Glutamatergic neuron (in vitro differentiated cells): ENCODE data around the gene OR1A2. TPM values are rescaled to one million over a fixed set of nuclear protein-coding genes. Genes with fewer than 3 reads are reported as not detected.

ENCODE experiments used
- DNase-seq: peaks from one replicate; pipeline ENCODE4 v3.0.0; 2022
- H3K27ac Mint-ChIP-seq: one replicate; pipeline ENCODE4 v1.8.0; 2020; ENCODE audit warnings: mild to moderate bottlenecking, mixed read lengths, inconsistent platforms; ENCODE audit not compliant: unreplicated experiment
- H3K27me3 Mint-ChIP-seq: one replicate; pipeline ENCODE4 v1.8.0; 2020; ENCODE audit warnings: mild to moderate bottlenecking, moderate library complexity, mixed read lengths, inconsistent platforms; ENCODE audit not compliant: unreplicated experiment
- H3K36me3 Mint-ChIP-seq: one replicate; pipeline ENCODE4 v1.8.0; 2020; ENCODE audit warnings: mild to moderate bottlenecking, mixed read lengths, inconsistent platforms; ENCODE audit not compliant: unreplicated experiment
- H3K4me1 Mint-ChIP-seq: one replicate; pipeline ENCODE4 v1.8.0; 2020; ENCODE audit warnings: mild to moderate bottlenecking, low read depth, mixed read lengths, inconsistent platforms; ENCODE audit not compliant: unreplicated experiment
- H3K4me3 Mint-ChIP-seq: one replicate; pipeline ENCODE4 v1.8.0; 2020; ENCODE audit warnings: mild to moderate bottlenecking, mixed read lengths, inconsistent platforms; ENCODE audit not compliant: unreplicated experiment
- H3K9me3 Mint-ChIP-seq: one replicate; pipeline ENCODE4 v1.8.0; 2020; ENCODE audit warnings: mild to moderate bottlenecking, moderate library complexity, mixed read lengths, inconsistent platforms; ENCODE audit not compliant: unreplicated experiment
- long read RNA-seq: library from polyadenylated mRNA; unstranded; transcript quantifications from one replicate; pipeline ENCODE4 v2.0.0, GENCODE V29; 2020; ENCODE audit not compliant: unreplicated experiment
- total RNA-seq: library from RNA; stranded (reverse); fragmentation: NEBNext Ultra II Directional; extraction: Animal tissue kit (Norgen Biotek cat#: 25700); gene quantifications from one replicate; pipeline ENCODE4 v1.2.1, GENCODE V29; 2021; ENCODE audit not compliant: unreplicated experiment
- TF ChIP-seq, protein P1 (sequence below): fragments of 200-600 bp; sonication (generic); IDR thresholded peaks from one replicate; pipeline ENCODE4 v1.5.0; 2021; ENCODE audit not compliant: partially characterized antibody, unreplicated experiment

The OR1A2 gene, protein sequence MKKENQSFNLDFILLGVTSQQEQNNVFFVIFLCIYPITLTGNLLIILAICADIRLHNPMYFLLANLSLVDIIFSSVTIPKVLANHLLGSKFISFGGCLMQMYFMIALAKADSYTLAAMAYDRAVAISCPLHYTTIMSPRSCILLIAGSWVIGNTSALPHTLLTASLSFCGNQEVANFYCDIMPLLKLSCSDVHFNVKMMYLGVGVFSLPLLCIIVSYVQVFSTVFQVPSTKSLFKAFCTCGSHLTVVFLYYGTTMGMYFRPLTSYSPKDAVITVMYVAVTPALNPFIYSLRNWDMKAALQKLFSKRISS
- total RNA-seq, result not detected
- long read RNA-seq, result 0 reads

DNA sequence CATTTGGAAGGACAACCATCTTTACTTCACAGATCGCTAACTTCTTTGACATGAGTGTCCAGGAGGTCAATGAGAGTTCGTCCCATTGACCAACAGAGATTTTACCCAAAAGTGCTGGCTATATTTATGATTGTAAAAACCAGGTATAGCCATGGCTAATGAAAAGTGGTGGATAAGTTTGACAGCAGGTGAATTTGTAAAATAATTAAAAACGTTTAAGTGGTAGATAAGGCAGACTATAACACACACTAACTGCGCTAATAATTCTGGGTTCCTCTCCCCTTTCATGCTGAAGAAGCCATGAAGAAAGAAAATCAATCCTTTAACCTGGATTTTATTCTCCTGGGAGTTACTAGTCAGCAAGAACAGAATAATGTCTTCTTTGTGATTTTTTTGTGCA lies at the start of gene OR1A2:
Gene OR1A2 (plus strand): TSS at position 301 of the 400 bp plus-strand sequence. CDS start 0 bp downstream, at position 301.
- H3K27ac Mint-ChIP-seq, result no peak within 1 kb of the TSS
- no peaks in the 10 kb centered on the region for H3K27me3 Mint-ChIP-seq
- no peaks in the 10 kb centered on the region for H3K4me1 Mint-ChIP-seq
- H3K9me3 Mint-ChIP-seq, result peaks cover 3% of the 10 kb centered on the region
- TF ChIP-seq, protein P1, sequence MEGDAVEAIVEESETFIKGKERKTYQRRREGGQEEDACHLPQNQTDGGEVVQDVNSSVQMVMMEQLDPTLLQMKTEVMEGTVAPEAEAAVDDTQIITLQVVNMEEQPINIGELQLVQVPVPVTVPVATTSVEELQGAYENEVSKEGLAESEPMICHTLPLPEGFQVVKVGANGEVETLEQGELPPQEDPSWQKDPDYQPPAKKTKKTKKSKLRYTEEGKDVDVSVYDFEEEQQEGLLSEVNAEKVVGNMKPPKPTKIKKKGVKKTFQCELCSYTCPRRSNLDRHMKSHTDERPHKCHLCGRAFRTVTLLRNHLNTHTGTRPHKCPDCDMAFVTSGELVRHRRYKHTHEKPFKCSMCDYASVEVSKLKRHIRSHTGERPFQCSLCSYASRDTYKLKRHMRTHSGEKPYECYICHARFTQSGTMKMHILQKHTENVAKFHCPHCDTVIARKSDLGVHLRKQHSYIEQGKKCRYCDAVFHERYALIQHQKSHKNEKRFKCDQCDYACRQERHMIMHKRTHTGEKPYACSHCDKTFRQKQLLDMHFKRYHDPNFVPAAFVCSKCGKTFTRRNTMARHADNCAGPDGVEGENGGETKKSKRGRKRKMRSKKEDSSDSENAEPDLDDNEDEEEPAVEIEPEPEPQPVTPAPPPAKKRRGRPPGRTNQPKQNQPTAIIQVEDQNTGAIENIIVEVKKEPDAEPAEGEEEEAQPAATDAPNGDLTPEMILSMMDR, result no peak
- H3K36me3 Mint-ChIP-seq, result peaks cover 5% of the 10 kb centered on the region
- no peak within 1 kb of the TSS for H3K4me3 Mint-ChIP-seq
- DNase-seq, result no peak

DNA sequence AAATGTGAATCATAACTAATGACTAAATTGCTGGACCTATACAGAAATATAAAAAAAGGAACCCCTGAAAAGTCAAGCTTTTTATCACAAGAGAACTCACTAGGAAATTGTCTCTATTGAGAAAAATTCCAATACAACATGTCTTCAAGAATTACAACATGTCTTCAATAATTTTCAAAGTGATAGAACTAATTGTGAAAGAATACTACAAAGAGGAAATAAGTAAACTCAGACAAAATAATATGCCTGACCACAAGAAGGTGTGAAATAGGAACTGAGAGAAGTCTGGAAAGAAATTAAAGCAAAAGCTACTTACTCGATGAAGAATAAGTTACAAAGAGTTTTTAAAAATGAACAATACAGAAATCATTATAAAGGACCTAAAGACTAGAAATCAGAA lies 40.1 kb upstream of the OR1A2 start:
- H3K4me3 Mint-ChIP-seq, result no peak overlapping the region
- no peak for DNase-seq
- H3K9me3 Mint-ChIP-seq, result no peaks in the 10 kb centered on the region
- TF ChIP-seq, protein P1, result no peak
- no peaks in the 10 kb centered on the region for H3K27me3 Mint-ChIP-seq
- H3K4me1 Mint-ChIP-seq, result no peaks in the 10 kb centered on the region
- peaks cover 7% of the 10 kb centered on the region for H3K36me3 Mint-ChIP-seq
- no peak overlapping the region for H3K27ac Mint-ChIP-seq

DNA sequence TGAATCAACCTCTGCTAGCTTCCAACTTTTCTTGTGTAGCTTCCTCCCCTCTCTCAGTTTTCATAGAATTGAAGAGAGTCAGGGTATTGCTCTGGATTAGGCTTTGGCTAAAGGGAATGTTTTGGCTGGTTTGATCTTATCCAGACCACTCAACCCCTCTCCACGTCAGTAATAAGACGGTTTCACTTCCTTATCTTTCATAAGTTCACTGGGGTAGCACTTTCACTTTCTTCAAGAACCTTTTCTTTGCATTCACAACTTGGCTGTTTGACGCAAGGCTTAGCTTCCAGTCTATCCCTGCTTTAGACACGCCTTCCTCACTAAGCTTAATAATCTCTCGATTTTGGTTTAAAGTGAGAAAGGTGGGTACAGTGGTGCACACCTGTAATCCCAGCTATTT lies 29.7 kb upstream of the OR1A2 start:
- Mint-ChIP-seq H3K9me3 (peaks cover 8% of the 10 kb centered on the region), H3K36me3 (peaks cover 11% of the 10 kb centered on the region), H3K27me3 (no peaks in the 10 kb centered on the region), H3K4me1 (no peaks in the 10 kb centered on the region), H3K4me3 (no peak overlapping the region), H3K27ac (no peak overlapping the region)
- TF ChIP-seq, protein P1, result no peak
- no peak for DNase-seq

DNA sequence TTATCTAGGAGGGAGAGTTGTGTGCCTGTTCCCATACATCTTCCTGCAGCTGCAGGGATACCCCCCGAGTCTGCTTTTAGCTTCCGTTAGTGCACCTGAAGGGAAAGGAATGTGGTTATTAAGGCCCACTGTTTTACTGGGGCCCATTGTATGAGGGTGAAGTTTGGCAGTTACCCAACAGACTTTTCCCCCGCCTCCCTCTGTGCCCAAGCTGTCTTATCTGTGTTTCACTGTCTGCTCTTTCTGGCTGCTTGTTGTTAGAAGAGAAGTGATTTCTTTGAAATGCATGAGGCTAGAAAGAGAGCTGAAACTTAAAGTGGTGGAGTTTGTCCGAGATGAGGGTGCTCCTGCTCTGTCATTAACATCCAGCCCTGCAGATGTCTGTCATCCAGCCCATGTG lies 7.4 kb upstream of the OR1A2 start:
- Mint-ChIP-seq H3K4me3 (no peak overlapping the region), H3K36me3 (no peaks in the 10 kb centered on the region), H3K4me1 (no peaks in the 10 kb centered on the region), H3K27me3 (no peaks in the 10 kb centered on the region), H3K9me3 (no peaks in the 10 kb centered on the region), H3K27ac (no peak overlapping the region)
- DNase-seq, result no peak
- TF ChIP-seq, protein P1, result no peak

DNA sequence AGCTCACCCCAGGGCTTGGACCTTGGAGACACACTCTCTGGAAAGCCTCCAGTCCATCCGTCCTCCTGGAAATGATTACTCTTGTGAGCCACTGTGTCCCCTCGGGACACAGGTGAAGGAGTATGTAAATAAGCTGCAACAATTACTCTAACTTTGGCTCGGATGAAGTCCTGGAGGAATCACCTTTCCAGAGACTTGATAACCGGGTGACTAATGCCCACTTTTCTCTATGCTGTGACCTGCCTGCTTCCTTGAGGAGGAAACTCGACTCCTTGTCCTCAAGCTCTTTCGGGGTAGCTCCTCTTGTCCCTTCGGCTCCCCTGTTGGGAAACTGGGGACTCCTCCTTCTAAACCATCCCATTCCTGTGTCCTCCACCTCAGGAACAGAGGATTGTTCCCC lies 10.0 kb downstream of the OR1A2 start, which contains the start of gene OR1A1:
Gene OR1A1 (plus strand): TSS at position 301 of the 400 bp plus-strand sequence. CDS start 7,954 bp downstream, outside the sequence.
- Mint-ChIP-seq H3K4me1 (no peaks in the 10 kb centered on the region), H3K4me3 (no peak within 1 kb of the TSS), H3K27me3 (no peaks in the 10 kb centered on the region), H3K36me3 (no peaks in the 10 kb centered on the region), H3K27ac (no peak within 1 kb of the TSS), H3K9me3 (no peaks in the 10 kb centered on the region)
- TF ChIP-seq, protein P1, result no peak
- DNase-seq, result no peak
